Mucosa of descending colon (tissue), 3 donors: ENCODE measurements around the gene EFEMP2. TPM values are rescaled to one million over a fixed set of nuclear protein-coding genes. Genes with fewer than 3 reads are reported as not detected.
A peak's percentile ranks its signal among the peaks of the same experiment; 100 is the strongest.

Experiments
- ATAC-seq: fragments of 200-7000 bp; cut with Tn5 transposase; one replicate; pipeline ENCODE4 v1.9.1; 2020; ENCODE audit warnings: mild to moderate bottlenecking, moderate library complexity
- DNase-seq, 3 donors: peaks; one replicate each; pipeline ENCODE4 v3.0.0-alpha.2; 2020
- H3K36me3 ChIP-seq: fragments of 200-600 bp; one replicate; pipeline ENCODE4 v1.8.0; 2021; ENCODE audit warnings: low read depth, mild to moderate bottlenecking
- H3K4me1 ChIP-seq: fragments of 200-600 bp; one replicate; pipeline ENCODE4 v1.8.0; 2021; ENCODE audit warnings: low read depth, mild to moderate bottlenecking
- H3K4me3 ChIP-seq: fragments of 200-600 bp; one replicate; pipeline ENCODE4 v1.8.0; 2021; ENCODE audit warnings: mild to moderate bottlenecking
- H3K9me3 ChIP-seq: fragments of 200-600 bp; one replicate; pipeline ENCODE4 v1.8.0; 2021; ENCODE audit warnings: mild to moderate bottlenecking
- CTCF ChIP-seq: fragments of 200-600 bp; IDR thresholded peaks from one replicate; pipeline ENCODE4 v1.8.0; 2022; ENCODE audit warnings: antibody characterized with exemption, mild to moderate bottlenecking
- intact Hi-C, 2 donors: fragments of 100-400 bp; cut with DNase I in 1 of 2; cut with micrococcal nuclease in 1 of 2; formaldehyde crosslinking; loops; one replicate each; pipeline versions ENCODE4 v1.11.0 to v1.11.1; 2022; cut with DNase I, micrococcal nuclease
- total RNA-seq, 3 donors: library from RNA; stranded (reverse); fragmentation: NEBNext Ultra II Directional in 2 of 3; extraction: Animal tissue kit (Norgen Biotek cat#: 25700) in 2 of 3; gene quantifications; one replicate each; pipeline versions ENCODE4 v1.2.1 to v1.2.4, GENCODE V29; 2021 to 2023
- donor health status: DM: no; HTN: no; CAD: no; lungs with moderate emphysema.
- donor health status: DM: no; HTN: no; CAD: no.
- donor health status: DM: no; HTN: yes; CAD: no.

Gene EFEMP2
- total RNA-seq, 3 donors from 2014 or later, result 11.7 to 67.0 (median 15.3) TPM

GRCh38 chr11:65870706-65871681 is 1.6 kb downstream of the EFEMP2 start:
- peaks cover 4% of the 10 kb centered on the region for H3K36me3 ChIP-seq
- DNase-seq, result peak in 2 of 3 donors; percentile 28 to 58
- ATAC-seq, result no peak
- no peak for TF ChIP-seq CTCF
- no peak overlapping the region for H3K4me3 ChIP-seq
- no peaks in the 10 kb centered on the region for H3K9me3 ChIP-seq
- intact Hi-C loops, result no loop called here
- peaks cover 10% of the 10 kb centered on the region for H3K4me1 ChIP-seq

DNA sequence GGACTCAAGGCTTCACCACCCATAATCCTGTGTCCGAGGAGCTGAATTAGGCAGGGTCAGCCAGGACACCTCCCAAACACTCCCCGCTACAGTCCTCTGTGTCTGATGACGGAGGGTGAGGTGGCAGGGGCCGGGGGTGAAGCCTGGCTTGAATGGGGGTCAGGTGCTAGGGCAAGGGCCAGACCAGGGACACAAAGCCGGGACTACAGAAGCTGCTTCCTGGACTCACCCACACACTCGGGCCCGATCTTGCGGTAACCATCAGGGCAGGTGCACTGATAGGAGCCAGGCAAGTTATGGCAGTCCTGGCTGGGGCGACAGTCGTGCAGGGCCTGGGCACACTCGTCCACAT is 2.3 kb downstream of the EFEMP2 start:
- TF ChIP-seq CTCF, result no peak
- ATAC-seq, result no peak
- Histone ChIP-seq H3K4me3 (no peak overlapping the region), H3K4me1 (peaks cover 10% of the 10 kb centered on the region), H3K9me3 (no peaks in the 10 kb centered on the region), H3K36me3 (peaks cover 4% of the 10 kb centered on the region)
- intact Hi-C loops, result no loop called here
- DNase-seq, result no peak

GRCh38 chr11:65869643-65870306 is 2.8 kb downstream of the EFEMP2 start:
- peaks cover 10% of the 10 kb centered on the region for H3K4me1 ChIP-seq
- no peaks in the 10 kb centered on the region for H3K9me3 ChIP-seq
- TF ChIP-seq CTCF, result no peak
- intact Hi-C loops, result no loop called here
- peak in 1 of 3 donors; percentile 43 for DNase-seq
- no peak overlapping the region for H3K4me3 ChIP-seq
- H3K36me3 ChIP-seq, result peaks cover 4% of the 10 kb centered on the region
- no peak for ATAC-seq

- H3K36me3 ChIP-seq, result peaks cover 4% of the 10 kb centered on the region
- H3K4me1 ChIP-seq, result peaks cover 7% of the 10 kb centered on the region
- DNase-seq (no peak), ATAC-seq (no peak)
- TF ChIP-seq CTCF, result no peak
- H3K9me3 ChIP-seq, result no peaks in the 10 kb centered on the region
- no peak overlapping the region for H3K4me3 ChIP-seq
- intact Hi-C loops, result no loop called here
These were observed 3.7 kb downstream of the EFEMP2 start for GRCh38 chr11:65868907-65869306.

GRCh38 chr11:65868076-65868667 is 4.4 kb downstream of the EFEMP2 start:
- H3K4me3 ChIP-seq, result no peak overlapping the region
- H3K9me3 ChIP-seq, result no peaks in the 10 kb centered on the region
- DNase-seq (peak in 1 of 3 donors; percentile 51), ATAC-seq (no peak)
- peaks cover 4% of the 10 kb centered on the region for H3K36me3 ChIP-seq
- H3K4me1 ChIP-seq, result peaks cover 4% of the 10 kb centered on the region
- intact Hi-C loops, result no loop called here
- TF ChIP-seq CTCF, result no peak
